PC-9 (cell line): ENCODE measurements around the gene FHIP2A.

Source experiments
- CTCF ChIP-seq: fragments of 200-600 bp; sonication (generic); conservative IDR thresholded peaks from 2 replicates; pipeline ENCODE4 v1.6.1; 2017; ENCODE audit warnings: mixed run types, antibody characterized with exemption, mild to moderate bottlenecking, moderate library complexity
- EZH2 ChIP-seq: fragments of 200-600 bp; sonication (generic); IDR thresholded peaks from 2 replicates; pipeline ENCODE4 v1.8.0; 2017; ENCODE audit warnings: antibody characterized with exemption, low read depth

GRCh38 chr10:114850126-114850525 lies 28.5 kb downstream of the FHIP2A start:
- TF ChIP-seq CTCF (no peak), EZH2 (no peak)
